CD4-positive, alpha-beta T cell treated with Interleukin-4 for 4 hours (primary cell): ENCODE results near the gene EPPIN.

Experiments
- DNase-seq: peaks from one replicate; pipeline ENCODE4 v3.0.0-alpha.2; 2020

Gene EPPIN

DNA sequence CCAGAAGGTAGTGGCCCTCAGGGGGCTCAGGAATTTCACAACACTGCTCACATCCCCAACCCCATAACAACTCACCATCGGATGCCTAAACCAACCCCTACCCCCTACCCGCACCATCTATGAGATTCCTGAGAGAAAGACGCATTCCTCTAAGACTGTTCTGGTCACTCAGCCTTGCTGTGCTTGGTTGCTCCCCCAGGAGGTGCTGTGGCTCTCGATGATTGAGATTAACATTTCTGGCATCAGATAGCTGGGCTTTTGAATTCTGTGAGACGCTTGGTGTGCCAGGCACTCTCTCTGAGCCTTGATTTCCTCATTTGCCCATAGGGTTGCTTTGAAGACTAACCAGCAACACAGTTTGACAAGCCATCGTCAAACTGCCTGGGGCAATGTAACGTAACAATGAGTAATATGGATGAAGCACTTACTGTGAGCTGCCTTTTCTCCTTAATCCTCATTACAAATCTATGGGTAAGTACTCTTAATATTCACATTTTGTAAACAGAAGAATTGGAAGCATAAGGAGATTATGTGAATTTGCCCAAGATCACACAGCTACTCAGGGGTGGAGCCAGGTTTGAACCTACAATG, 8.9 kb downstream of the EPPIN start:
- DNase-seq, result no peak

GRCh38 chr20:45527294-45527693, 19.9 kb downstream of the EPPIN start:
- DNase-seq, result no peak

GRCh38 chr20:45523821-45524220, 23.4 kb downstream of the EPPIN start:
- no peak for DNase-seq

GRCh38 chr20:45518282-45518681, 28.9 kb downstream of the EPPIN start:
- no peak for DNase-seq

- no peak for DNase-seq
These were observed 31.9 kb downstream of the EPPIN start, which contains the start of gene SPINT3 for GRCh38 chr20:45515147-45515913. Gene SPINT3 (minus strand): TSS chr20:45515622. CDS start chr20:45515608, 14 bp downstream.

- no peak for DNase-seq
These were observed 36.8 kb downstream of the EPPIN start for GRCh38 chr20:45510242-45510862.

- no peak for DNase-seq
These were observed 38.1 kb downstream of the EPPIN start for GRCh38 chr20:45509091-45509490.

DNA sequence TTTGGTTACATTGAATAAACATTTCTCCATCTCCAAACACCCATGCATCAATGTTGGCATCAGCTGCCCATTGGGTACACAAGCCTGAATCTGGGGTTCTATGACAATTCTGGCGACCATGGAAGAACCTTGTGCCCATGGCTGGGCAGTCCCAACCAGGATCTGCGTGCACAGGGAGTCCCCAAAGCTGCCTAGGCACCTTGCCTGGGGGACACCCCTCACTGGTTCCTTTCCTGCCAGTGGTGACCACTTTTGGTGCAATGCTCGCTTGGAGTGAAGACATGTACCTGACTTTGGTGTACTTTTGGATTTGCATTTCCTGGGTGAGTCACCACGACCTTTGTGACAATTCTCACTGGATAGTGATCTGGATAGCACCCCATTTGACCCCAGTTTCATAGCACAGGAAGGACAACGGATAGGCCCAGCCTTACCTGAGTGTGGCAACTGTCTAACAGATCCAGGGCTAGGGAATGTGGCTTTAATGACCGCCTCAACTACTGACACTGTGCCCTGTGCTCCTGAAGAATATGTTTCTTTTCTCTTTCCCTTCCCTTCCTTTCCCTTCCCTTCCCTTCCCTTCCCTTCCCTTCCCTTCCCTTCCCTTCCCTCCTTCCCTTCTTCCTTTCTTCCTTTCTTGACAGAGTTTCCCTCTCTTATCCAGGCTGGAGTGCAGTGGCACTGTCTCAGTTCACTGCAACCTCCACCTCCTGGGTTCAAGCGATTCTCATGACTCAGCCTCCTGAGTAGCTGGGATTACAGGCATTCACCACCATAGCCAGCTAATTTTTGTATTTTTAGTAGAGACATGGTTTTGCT, 38.9 kb downstream of the EPPIN start:
- no peak for DNase-seq

DNA sequence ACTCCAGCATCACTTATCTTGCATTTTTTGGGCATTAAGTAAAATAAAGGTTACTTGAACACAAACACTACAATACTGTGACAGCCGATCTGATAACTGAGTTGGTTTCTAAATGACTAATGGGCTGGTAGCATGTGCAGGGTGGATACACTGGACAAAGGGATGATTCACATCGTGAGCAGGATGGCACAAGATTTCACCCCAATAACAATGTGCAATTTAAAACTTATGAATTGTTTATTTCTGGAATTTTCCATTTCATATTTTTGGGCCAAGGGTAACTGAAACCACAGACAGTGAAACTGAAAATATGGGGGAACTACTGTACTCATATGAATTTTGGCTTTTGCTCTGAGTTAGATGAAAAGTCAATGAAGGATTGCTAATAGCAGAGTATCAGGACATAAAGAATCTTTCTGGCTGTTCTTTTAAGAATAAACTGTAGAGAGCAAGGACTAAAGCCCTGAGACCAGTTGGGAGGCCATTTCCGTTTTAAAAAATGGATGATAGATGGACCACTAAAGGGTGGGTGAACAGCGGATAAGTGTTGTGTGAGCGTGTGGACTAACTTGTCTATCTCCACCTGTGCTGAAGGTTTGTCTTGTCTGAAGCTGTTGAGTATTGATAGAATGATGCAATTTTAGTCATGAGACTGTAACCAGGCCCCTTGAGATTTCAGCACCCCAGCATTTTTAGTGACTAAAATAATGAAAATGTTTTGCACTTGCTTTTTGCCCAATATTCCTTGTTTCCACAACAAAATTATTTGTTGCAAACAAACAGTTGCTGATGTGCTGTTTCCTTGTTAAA, 40.0 kb downstream of the EPPIN start:
- no peak for DNase-seq

DNA sequence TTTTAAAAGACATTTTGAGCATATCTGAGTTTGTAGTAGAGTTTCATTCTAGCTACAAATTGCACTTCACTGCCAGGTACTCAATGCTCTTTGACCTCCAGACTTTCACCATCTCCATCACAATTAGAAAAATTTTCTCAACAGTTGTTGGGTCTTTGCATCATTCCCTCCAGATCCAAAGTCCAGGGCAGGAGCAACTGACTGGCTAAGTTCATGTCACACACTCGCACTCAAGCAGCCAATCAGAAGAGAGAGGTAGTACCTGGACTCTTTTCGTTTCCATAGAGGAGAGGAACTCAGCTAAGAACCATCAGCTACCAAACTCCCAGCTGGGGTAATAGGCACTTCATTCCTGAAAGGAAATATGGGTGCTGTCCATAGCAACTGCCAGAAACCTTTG, 40.8 kb downstream of the EPPIN start:
- DNase-seq, result no peak

DNA sequence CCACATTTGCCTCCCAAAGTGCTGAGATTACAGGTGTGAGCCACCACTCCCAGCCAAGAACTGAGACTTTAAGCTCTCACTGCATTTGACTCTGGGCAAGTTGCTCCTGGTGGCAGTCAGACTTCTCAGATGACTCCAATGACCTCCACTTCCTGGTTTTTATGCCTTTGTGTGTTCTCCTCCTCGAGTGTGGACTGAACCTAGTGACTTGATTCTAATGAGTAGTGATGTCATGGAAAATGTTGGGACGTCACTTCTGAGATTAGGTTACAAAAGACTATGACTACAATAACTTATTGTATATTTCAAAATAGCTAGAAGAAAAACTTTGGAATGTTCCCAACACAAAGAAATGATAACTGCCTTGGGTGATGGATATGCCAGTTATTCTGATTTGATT, 43.8 kb downstream of the EPPIN start:
- DNase-seq, result no peak

GRCh38 chr20:45502561-45502960, 44.6 kb downstream of the EPPIN start:
- no peak for DNase-seq

DNA sequence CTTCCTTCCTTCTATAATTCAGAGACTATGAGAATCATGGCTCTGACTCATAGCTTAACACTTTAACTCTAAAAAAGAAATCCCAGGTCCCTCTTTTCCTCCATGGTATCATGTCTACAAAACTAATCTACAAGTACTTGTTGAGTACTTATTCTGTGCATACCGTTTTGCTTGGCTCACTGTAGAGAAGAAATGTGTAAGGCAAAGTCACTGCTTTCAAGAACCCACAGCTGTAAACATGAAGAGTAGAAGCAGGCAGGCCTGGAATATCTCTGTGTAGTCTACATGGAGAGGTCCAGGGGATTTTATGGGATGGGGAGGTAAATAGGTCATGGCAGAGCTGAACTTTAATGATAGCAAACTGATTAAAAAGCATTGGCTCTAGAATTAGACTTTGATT, 45.6 kb downstream of the EPPIN start:
- DNase-seq, result no peak

GRCh38 chr20:45500022-45500421, 47.2 kb downstream of the EPPIN start:
- no peak for DNase-seq

- no peak for DNase-seq
These were observed 49.2 kb downstream of the EPPIN start for GRCh38 chr20:45497971-45498494.

- DNase-seq, result no peak
These were observed 51.0 kb downstream of the EPPIN start for GRCh38 chr20:45496166-45496565.

DNA sequence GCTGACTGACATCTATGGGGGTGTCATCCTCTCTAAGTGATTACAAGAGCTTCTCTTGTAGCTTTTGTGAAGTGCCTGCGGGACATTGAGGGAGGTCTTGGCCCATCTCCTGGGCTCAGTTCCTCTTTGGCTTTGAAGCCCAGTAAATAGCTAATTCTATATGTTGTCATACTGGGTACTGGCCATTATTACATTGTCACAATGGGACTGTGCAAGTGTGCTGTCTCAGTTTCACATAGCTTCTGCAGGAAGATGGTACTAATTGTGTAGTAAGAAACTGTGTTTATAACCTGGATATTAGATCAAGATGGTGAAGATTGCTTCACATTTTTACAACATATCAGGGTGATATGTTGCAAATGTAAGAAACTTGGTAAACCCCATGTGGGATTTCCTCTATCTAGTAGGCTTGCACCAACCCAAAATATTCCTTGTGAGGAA, 51.7 kb downstream of the EPPIN start:
- DNase-seq, result no peak
